Fibroblast of peridontal ligament (primary cell): ENCODE measurements around the gene SELENOP.
A peak's percentile ranks its signal among the peaks of the same experiment; 100 is the strongest.

Experiments used
- DNase-seq: peaks from one replicate; pipeline ENCODE4 v3.0.0-alpha.2; 2010; ENCODE audit errors: extremely low read depth

The SELENOP gene

DNA sequence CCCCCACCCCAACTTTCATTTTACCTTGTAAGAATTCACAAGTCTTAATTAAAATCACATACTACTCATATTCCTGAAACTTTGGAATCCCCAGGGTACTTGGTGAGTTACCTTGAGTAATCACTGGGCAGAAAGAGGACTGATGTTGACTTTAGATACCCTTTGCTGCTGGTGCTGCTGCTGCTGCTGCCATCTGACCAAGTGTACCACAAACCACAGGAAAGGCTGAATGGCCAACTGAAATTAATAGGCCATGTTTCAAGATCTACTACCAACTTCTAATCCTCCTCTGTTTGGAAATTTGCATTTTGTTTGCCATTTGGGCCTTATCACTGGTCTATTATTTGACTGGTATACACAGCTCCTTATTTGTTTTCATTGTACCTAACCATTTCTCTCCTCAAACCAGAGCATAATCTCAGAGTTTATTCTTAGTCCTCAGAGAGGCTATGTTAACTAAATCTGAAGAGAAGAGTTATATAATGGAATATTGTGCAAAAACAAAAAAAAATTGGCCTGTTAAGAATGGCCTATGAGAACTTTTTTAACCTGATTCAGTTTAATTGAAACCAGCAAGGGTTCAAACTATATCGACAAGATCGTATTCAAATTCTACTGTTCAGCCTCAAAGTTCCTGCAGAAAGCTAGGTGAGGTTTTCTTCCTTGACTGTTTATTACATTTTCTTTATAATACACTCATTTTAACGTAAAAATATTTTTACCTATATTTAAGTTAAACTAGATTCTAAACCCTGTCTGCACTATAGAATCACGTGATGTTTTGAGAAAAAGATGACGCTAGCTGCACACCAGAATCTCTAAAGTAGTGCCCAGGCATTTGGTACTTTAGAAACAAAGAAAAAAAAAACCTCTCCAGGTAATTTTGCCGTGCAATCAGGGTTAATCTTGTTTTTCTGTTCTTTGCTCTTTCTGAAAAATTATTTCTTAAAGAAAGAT, 13.1 kb downstream of the SELENOP start:
- DNase-seq: no peak

DNA sequence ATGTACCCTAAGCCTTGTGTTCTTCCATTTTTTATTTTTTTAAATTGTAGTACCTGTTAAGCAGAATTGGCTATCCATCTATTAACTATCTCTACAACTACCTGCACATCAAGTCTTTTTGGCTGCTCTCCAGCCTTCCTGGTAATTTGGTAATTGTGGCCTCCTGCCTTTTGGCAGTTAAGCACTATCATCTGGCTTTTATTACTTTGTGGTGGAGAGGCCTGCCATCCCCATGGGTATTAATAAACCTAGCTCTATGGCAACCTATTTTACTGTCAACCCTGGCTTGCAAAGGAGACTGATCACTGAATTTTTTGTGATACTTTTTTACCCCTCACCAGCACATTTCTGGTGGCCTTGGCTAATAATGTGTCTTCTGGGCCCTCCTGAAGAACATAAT, 20.5 kb downstream of the SELENOP start:
- peak; percentile 43 for DNase-seq

DNA sequence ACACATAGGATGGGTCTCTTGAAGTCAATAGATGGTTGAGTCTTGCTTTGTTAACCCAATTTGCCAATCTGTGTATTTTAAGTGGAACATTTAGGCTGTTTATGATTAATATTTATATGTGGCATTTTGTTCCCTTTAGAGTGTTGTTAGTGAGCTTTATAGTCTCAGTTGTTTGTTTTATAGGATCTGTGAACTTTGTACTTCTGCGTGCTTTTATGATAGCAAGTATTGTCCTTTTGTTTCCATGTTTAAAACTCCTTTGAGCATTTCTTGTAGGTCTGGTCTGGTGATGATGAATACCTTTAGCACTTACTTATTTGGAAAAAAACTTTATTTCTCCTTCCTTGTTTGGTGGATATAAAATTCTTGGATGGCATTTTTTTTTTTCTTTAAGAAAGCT, 23.8 kb downstream of the SELENOP start:
- no peak for DNase-seq

DNA sequence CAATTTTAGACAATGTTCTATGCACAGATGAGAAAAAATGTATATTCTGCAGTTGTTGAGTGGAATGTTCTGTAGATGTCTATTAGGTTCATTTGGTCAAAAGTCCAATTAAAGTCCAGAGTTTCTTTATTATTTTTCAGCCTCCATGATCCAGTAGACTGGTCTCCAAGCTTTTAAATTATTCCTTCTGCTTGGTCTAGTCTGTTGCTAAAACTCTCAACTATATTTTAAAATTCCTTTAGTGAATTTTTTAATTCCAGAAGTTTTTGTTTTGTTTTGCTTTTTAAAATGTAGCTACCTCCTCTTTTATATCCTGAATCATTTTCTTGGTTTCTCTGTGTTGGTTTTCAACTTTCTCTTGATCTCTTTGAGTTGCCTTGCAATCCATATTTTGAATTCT, 24.6 kb downstream of the SELENOP start:
- no peak for DNase-seq

DNA sequence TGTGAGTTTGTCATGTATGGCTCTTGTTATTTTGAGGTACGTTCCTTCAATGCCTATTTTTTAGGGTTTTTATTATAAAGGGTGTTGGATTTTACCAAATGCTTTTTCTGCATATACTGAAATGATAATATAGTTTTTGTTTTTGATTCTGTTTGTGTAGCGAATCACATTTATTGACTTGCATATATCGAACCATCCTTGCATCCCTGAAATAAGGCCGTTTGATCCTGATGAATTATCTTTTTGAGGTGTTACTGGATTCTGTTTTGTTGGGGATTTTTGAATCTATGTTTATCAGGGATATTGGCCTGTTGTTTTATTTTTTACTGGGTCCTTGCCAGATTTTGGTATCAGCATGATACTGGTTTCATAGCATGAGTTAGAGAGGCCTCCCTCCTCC, 25.9 kb downstream of the SELENOP start:
- DNase-seq: no peak

DNA sequence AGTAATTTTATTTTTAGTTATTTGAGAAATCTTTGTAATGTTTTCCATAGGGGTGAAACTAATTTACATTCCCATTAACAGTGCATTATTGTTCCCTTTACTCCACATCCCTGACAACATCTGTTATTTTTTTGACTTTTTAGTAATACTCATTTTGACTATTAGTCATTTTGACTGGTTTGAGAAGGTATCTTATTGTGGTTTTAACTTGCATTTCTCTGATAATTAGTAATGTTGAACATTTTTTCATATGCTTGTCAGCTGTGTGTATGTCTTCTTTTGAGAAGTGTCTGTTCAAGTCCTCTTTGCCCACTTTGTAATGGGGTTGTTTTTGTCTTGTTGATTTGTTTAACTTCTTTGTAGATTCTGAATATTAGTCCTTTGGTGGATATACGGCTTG, 27.6 kb downstream of the SELENOP start:
- DNase-seq: no peak

DNA sequence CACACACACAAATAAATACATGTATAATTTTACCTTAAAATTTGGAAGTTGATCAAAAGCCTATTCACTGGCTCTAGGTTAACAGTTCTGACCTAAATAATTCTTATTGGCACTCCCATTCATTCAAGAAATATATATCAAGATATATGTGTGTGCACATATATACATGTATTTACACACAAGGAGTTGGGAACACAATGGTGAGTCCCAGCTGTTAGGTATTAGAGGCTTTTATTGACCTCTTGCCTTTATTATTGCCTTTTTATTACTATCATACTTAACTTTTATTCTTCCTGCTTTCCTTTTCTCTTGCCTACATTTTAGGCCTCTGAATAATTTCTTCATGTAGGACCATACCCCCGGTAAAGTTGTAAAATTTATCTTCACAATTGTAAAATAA, 30.1 kb downstream of the SELENOP start:
- DNase-seq: no peak

DNA sequence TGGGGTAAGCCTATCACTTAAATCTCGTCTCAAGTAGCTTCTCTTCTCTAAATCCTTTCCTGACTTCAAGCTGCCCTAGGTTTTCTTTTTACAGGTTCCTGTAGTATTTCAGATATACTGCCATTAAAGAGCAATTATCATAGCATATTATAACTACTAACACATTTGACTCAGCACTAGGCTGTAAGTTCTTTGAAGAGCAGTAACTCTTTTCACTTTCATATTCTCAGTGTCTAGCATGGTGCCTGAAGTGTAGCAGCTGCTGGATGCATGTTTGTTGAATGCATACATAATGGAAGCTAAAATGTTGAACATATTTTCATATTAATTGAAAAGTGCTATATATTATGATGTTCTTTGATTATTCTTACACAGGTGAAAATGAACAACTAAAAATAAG, 32.6 kb downstream of the SELENOP start:
- DNase-seq: no peak

DNA sequence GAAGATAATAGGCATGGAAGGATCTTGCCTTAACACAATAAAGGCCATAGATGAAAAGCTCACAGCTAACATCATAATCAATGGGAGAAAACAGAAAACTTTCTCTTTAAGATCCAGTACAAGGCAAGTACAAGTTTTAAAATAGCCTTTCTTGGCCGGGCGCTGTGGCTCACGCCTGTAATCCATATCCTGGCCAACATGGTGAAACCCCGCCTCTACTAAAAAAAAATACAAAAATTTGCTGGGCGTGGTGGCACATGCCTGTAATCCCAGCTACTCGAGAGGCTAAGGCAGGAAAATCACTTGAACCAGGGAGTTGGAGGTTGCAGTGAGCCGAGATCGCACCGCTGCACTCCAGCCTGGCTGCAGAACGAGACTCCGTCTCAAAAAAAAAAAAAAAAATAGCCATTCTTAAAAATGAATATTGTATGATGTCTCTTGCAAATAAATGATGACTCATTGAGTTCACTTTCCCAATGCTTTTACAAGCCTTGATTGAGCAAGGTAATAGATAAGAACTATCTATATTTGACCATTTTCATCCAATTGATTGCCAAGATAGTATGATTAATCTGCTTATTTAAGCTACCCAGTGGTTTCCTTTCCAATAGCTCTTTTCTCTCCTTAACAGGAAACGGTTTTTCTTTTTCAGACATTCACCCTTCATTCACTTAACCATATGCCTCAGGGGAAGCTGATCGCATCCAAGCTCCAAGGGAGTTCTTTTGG, 39.3 kb downstream of the SELENOP start:
- DNase-seq: no peak

DNA sequence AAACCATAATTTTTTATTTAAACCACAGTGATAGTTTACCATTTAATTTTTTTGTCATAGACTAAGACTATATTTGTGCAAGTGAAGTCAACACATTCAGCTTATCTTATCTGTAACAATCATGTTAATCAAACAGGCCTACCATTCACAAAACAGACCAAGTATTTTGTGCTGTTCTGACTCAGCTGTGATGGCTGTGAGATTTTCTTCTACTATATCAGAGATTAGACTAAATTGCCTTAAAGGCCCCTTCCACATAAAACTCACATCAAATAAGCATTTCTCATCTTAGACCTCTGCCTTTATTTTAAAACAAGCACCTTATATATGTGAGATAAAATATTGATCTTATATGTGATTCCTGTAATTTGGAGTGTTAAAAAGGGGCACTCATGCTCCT, 41.7 kb downstream of the SELENOP start:
- no peak for DNase-seq

DNA sequence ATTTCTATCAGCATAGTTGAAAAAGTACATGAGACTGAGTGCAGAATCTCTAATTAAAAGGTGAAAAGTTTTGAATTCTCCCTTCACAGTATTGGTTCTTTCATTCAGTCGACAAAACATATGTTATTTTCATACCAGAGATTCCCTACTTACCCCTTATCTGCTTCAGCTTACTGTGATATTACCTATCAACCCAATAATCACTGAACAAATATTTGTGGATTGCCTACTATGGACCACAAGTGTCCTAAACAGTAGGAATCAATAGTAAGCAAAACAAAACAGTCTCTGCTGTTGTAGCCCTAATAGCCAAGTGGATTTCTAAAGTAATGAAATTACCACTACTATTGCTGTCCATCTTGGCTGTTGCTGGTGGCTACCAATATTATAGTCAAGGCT, 43.6 kb downstream of the SELENOP start:
- no peak for DNase-seq

DNA sequence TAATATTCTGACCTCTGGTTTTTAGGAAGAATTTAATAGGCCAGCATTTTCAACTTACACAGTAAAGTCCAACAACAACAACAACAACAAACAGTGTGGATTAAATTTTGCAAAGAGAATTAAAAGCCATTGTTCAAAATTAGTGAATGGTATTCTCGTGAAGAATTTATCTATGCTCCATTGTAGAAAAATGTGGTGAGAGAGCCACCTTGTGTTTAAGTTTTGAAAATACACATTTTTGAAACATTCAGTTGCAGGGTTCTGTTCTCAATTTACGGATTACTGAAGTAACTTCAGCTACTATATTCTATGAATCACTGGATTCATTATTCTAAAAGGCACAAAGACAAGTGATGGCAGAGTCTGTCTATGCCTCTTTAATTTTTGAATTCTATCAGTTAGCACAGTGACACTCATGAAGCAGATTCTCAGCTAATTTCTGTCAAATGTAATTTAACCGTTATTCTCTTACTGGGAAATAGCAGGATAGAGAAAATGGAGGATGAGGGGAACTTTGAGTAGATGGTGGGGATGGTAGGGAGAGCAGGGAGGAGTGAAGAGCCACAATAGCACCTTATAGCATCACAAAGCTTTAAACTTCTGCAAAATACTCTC, 44.1 kb downstream of the SELENOP start:
- peak; percentile 72 for DNase-seq

DNA sequence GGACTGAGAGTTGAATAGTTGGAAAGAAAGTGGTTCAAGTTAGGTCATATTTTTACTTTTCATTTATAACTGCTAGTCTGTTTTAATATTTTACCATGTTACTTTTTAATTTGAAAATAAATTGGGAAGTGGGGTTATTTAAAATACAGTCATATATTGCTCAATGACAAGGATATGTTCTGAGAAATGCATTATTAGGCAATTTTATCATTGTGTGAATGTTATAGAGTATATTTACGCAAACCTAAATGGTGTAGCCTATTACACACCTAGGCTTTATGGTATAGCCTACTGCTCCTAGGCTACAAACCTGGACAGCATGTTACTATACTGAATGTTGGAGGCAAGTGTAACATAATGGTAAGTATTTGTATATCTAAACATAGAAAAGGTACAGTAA, 49.9 kb downstream of the SELENOP start:
- no peak for DNase-seq

DNA sequence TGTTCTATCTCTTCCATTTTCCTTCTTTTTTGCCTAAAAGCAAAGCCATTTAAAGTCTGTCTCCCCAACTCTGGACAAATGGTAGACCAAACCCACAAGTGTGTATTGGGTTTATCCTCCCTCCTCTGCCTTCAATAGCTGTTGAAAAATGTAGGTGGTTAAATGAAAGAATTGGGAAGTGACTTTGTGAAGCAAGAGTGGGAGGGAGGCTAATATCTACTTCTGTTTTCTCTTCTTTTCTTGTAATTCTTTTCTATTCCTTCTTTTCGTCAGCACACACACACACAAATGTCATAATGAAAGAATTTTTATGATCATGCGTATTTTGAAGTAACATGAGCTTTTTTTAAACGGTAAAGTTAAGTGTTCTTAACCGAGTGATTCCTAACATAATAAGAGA, 51.3 kb downstream of the SELENOP start:
- no peak for DNase-seq

DNA sequence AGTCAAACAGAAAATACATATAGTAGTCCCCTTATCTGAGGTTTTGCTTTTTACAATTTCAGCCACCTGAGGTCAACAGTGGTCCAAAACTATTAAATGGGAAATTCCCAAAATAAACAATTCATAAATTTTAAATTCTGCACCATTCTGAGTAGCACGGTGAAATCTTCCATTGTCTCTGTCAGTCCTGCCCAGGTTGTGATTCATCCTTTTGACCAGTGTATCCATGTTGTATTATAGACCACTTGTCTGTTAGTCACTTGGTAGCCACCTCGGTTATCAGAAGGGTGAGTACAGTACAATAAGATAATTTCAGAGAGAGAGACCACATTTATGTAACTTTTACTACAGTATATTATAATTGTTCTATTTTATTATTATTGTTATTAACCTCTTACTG, 52.2 kb downstream of the SELENOP start:
- DNase-seq: no peak

DNA sequence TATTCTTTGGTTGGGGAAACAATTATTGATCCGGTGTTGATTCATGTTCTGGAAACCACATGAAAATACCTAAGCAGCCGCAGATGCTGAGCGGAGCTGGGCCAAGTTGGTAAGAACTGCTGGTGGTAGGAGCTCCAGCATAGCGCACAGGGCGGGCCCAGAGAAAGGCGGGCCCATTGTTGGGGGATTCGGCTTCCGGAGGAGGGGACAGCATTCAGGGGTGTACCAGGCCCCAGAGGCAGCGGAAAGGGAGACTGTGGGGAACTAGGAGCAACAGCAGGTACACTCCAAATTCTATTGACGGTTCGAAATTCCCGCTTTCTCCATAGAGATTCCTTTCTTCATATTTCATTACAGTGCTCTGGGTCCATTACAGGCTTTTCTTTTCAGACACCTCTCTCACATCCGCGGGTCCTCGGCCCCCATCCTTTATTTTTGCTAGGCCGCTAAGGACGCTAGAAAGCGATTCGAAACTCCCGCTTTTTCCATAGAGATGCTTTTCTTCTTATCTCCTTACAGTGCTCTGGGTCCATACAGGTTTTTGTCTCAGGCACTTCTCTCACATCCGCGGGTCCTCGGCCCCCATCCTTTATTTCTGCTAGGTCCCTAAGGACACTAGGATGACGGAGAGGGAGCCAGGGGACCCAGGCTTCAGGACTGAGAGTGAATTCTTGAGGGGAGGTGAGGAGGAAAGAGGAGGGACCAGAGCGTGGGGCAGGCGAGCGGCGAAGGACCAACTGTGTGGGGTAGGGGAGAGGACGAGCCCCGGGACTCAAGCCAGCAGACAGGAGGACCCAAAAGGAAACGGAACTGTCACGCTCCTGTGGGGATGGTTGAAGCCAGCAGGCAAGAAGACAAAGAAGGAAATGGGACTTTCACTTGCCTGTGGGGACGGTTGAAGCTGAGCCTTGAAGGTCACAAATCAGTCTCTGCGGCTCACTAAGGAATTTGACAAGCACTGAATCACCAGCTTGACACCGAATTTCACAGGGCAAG, 54.8 kb downstream of the SELENOP start, which contains the start of gene CCDC152:
TSS of gene CCDC152 (plus strand) at position 213 of the 996 bp plus-strand sequence. CDS start 2,304 bp downstream, outside the sequence.
- DNase-seq: peak; percentile 34

DNA sequence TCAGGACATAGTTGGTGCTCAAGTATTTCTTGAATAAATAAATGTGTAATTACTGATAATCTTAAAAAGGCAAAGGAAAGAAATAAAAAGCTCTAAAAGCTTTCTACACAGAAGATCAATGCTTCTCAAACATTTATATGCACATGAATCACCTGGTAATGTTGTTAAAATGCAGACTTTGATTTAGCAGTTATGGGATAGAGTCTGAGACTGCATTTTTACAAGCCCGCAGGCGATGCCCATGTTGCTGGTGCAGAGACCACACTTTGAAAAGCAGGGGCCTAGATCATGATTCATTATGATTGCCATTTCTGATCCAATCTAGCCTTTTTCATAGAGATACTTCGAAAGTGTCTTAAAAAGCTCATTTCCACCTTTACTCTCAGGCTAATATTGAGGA, 58.6 kb downstream of the SELENOP start:
- no peak for DNase-seq

DNA sequence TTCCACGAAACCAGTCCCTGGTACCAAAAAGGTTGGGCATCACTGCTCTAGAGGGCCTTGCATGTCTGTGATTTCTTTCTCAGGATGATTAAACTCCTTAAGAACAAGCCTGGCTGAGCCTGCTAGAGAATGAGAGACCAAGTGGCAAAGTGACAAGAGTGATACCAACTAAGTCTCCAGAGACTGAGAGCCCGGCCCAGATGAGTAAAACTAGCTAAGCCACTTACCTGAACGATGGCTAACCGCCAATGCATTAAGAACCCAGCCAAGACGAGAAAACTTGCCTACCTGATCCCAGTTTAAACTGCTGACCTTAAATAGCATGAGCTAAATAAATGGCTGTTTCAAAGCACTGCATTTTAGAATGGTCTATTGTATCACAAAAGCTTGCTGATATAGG, 60.6 kb downstream of the SELENOP start:
- no peak for DNase-seq

DNA sequence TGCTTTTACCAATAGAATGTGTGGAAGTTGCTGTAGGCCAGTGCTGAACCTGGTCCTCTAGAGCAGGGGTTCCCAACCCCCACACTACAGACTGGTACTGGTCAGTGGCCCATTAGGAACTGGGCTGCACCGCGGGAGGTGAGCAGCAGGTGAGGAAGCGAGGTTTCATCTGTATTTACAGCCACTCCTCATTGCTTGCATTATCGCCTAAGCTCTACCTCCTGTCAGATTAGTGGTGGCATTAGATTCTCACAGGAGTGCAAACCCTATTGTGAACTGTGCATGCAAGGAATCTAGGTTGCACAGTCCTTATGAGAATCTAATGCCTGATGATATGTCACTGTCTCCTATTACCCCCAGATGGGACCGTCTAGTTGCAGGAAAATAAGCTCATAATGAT, 61.2 kb downstream of the SELENOP start:
- no peak for DNase-seq
